HCT116 (cell line): ENCODE results near the gene VWF. TPM values are rescaled to one million over a fixed set of nuclear protein-coding genes. Genes with fewer than 3 reads are reported as not detected.

Experiments
- ATAC-seq: fragments of 200-7000 bp; cut with Tn5 transposase; 2 replicates; pipeline ENCODE4 v1.9.1; 2020; ENCODE audit warnings: mild to moderate bottlenecking, moderate library complexity
- BruUV-seq: library from RNA; stranded (reverse); fragments of 400-500 nt; replicated peaks from 2 replicates; lab custom pipeline; 2021; lab: Mats Ljungman, UMichigan
- CTCF ChIA-PET: fragments of 300-600 bp; sonication (Branson Sonifier 250); formaldehyde crosslinking; loops from one replicate; lab custom pipeline; 2021; ENCODE audit warnings: antibody characterized with exemption; lab: Charles Lee
- POLR2A ChIA-PET: fragments of 300-600, 350-600 bp; sonication (Branson Sonifier 250); formaldehyde crosslinking; loops from one replicate; lab custom pipeline; 2021; ENCODE audit warnings: antibody characterized with exemption; lab: Charles Lee
- RAD21 ChIA-PET, 2 experiments: fragments of 300-600 bp; sonication (Branson Sonifier 250); formaldehyde crosslinking; loops; one replicate each; lab custom pipeline; 2023; ENCODE audit warnings: low total read pairs in 2 of 2; ENCODE audit not compliant: uncharacterized antibody in 2 of 2, unreplicated experiment in 2 of 2, low non-redundant PET in 1 of 2; lab: Charles Lee
- DNase-seq: peaks from one replicate; pipeline ENCODE4 v3.0.0-alpha.2; 2010; ENCODE audit warnings: low read depth, low spot score
- H2AFZ ChIP-seq: fragments of 200-600 bp; shearing (Covaris generic), sonication (generic); 2 replicates; pipeline ENCODE4 v1.6.1; 2017; ENCODE audit warnings: low read depth, mixed run types, mixed read lengths, antibody characterized with exemption, low read length; ENCODE audit not compliant: poor library complexity, severe bottlenecking
- H3K27ac ChIP-seq: 2 replicates; pipeline ENCODE4 v1.5.1; 2012; ENCODE audit warnings: low read depth, low read length
- H3K27me3 ChIP-seq: fragments of 200-600 bp; sonication (generic); 2 replicates; pipeline ENCODE4 v1.6.1; 2016; ENCODE audit warnings: mixed run types, low read length, mixed read lengths; ENCODE audit not compliant: insufficient read depth
- H3K36me3 ChIP-seq, 2 experiments: fragments of 200-500 bp in 1 of 2; fragments of 200-600 bp in 1 of 2; sonication (Bioruptor generic) in 1 of 2; sonication (generic) in 1 of 2; 2 replicates each; pipeline versions ENCODE4 v1.5.1 to v1.6.1; 2014 to 2016; ENCODE audit warnings: low read length in 2 of 2, inconsistent platforms in 1 of 2, mixed read lengths in 1 of 2, mixed run types in 1 of 2; ENCODE audit not compliant: insufficient read depth in 2 of 2, control insufficient read depth in 1 of 2
- H3K4me1 ChIP-seq, 2 experiments: fragments of 200-600 bp in 1 of 2; sonication (generic) in 1 of 2; 2 replicates each; pipeline versions ENCODE4 v1.5.1 to v1.6.1; 2012 to 2017; ENCODE audit warnings: low read length in 2 of 2, inconsistent platforms in 1 of 2, mild to moderate bottlenecking in 1 of 2, mixed read lengths in 1 of 2, mixed run types in 1 of 2, moderate library complexity in 1 of 2; ENCODE audit not compliant: insufficient read depth in 2 of 2, control insufficient read depth in 1 of 2
- H3K4me2 ChIP-seq: fragments of 200-600 bp; sonication (generic); 2 replicates; pipeline ENCODE4 v1.6.1; 2017; ENCODE audit warnings: mixed run types, low read length, mixed read lengths
- H3K4me3 ChIP-seq, 2 experiments: fragments of 200-600 bp in 1 of 2; sonication (generic) in 1 of 2; replicated peaks in 1 of 2; 2 replicates each; pipeline ENCODE4 v1.5.1; 2011 to 2016; ENCODE audit warnings: low read length in 2 of 2, control low read depth in 1 of 2, low read depth in 1 of 2, mild to moderate bottlenecking in 1 of 2, mixed read lengths in 1 of 2, mixed run types in 1 of 2
- H3K79me2 ChIP-seq: fragments of 200-600 bp; sonication (generic); 2 replicates; pipeline ENCODE4 v1.6.1; 2017; ENCODE audit warnings: mild to moderate bottlenecking, mixed run types, low read length, moderate library complexity, mixed read lengths; ENCODE audit not compliant: insufficient read depth
- H3K9ac ChIP-seq: fragments of 200-600 bp; sonication (generic); 2 replicates; pipeline ENCODE4 v1.6.1; 2016; ENCODE audit warnings: low read length, mixed read lengths
- H3K9me2 ChIP-seq: fragments of 200-600 bp; sonication (generic), shearing (Covaris generic); 2 replicates; pipeline ENCODE4 v1.6.1; 2017; ENCODE audit warnings: mixed run types, mild to moderate bottlenecking, moderate library complexity; ENCODE audit not compliant: insufficient read depth
- H3K9me3 ChIP-seq, 2 experiments: fragments of 200-500 bp in 1 of 2; fragments of 200-600 bp in 1 of 2; sonication (Bioruptor generic) in 1 of 2; sonication (generic) in 1 of 2; 2 replicates each; pipeline ENCODE4 v1.6.1; 2014 to 2017; ENCODE audit warnings: low read length in 2 of 2, mixed read lengths in 2 of 2, inconsistent platforms in 1 of 2, low read depth in 1 of 2, mild to moderate bottlenecking in 1 of 2, mixed run types in 1 of 2, moderate library complexity in 1 of 2; ENCODE audit not compliant: control insufficient read depth in 1 of 2, insufficient read depth in 1 of 2
- H4K20me1 ChIP-seq: fragments of 200-600 bp; sonication (generic), shearing (Covaris generic); 2 replicates; pipeline ENCODE4 v1.6.1; 2017; ENCODE audit warnings: mixed run types, mild to moderate bottlenecking, moderate library complexity; ENCODE audit not compliant: insufficient read depth
- CBX3 ChIP-seq: IDR thresholded peaks from 2 replicates; pipeline ENCODE4 v1.6.1; 2012; ENCODE audit warnings: low read depth
- EGR1 ChIP-seq: IDR thresholded peaks from 2 replicates; pipeline ENCODE4 v1.6.1; 2012; ENCODE audit warnings: low read depth
- ELF1 ChIP-seq: IDR thresholded peaks from 2 replicates; pipeline ENCODE4 v1.6.1; 2012; ENCODE audit warnings: low read depth, borderline replicate concordance
- EZH2 ChIP-seq: fragments of 200-600 bp; sonication (generic); IDR thresholded peaks from 2 replicates; pipeline ENCODE4 v1.6.1; 2017; ENCODE audit warnings: antibody characterized with exemption, mixed run types
- JUND ChIP-seq: IDR thresholded peaks from 2 replicates; pipeline ENCODE4 v1.6.1; 2012
- POLR2A ChIP-seq: IDR thresholded peaks from 2 replicates; pipeline ENCODE4 v1.7.0; 2011; ENCODE audit warnings: borderline replicate concordance; ENCODE audit not compliant: insufficient read depth, insufficient read length; ENCODE audit errors: extremely low read depth
- POLR2AphosphoS5 ChIP-seq: IDR thresholded peaks from 2 replicates; pipeline ENCODE4 v1.6.1; 2011; ENCODE audit warnings: mild to moderate bottlenecking, low read depth, low read length, moderate library complexity
- RAD21 ChIP-seq: IDR thresholded peaks from 2 replicates; pipeline ENCODE4 v1.6.1; 2012; ENCODE audit warnings: low read depth, mild to moderate bottlenecking
- SIN3A ChIP-seq: IDR thresholded peaks from 2 replicates; pipeline ENCODE4 v1.6.1; 2012; ENCODE audit warnings: low read depth
- SP1 ChIP-seq: IDR thresholded peaks from 2 replicates; pipeline ENCODE4 v1.6.1; 2012; ENCODE audit warnings: low read depth
- TCF7L2 ChIP-seq: IDR thresholded peaks from 2 replicates; pipeline ENCODE4 v1.7.0; 2011; ENCODE audit warnings: borderline replicate concordance, inconsistent platforms; ENCODE audit not compliant: insufficient read depth, insufficient read length; ENCODE audit errors: extremely low read depth
- ZFX ChIP-seq: fragments of 450-650 bp; IDR thresholded peaks from 2 replicates; pipeline ENCODE4 v1.6.1; 2017
- ZNF274 ChIP-seq: fragments of 200-500 bp; sonication (Bioruptor generic); IDR thresholded peaks from 2 replicates; pipeline ENCODE4 v1.6.1; 2014; ENCODE audit warnings: mild to moderate bottlenecking, low read depth, low read length, inconsistent platforms
- intact Hi-C: fragments of 100-400 bp; cut with micrococcal nuclease; formaldehyde crosslinking; loops from 2 replicates; pipeline ENCODE4 v1.10.0; 2022
- total RNA-seq: library from RNA; stranded (reverse); gene quantifications from one replicate; pipeline ENCODE4 v1.2.1, GENCODE V29; 2021; ENCODE audit not compliant: unreplicated experiment
- TF ChIP-seq, protein P1 (sequence below): IDR thresholded peaks from 2 replicates; pipeline ENCODE4 v1.6.1; 2012
- TF ChIP-seq, protein P2 (sequence below), 3 experiments: fragments of 200-600 bp in 1 of 3; sonication (generic) in 1 of 3; IDR thresholded peaks in 2 of 3; conservative IDR thresholded peaks in 1 of 3; 2 replicates each; pipeline ENCODE4 v1.5.1; 2012 to 2017; ENCODE audit warnings: low read depth in 2 of 3, low read length in 2 of 3, antibody characterized with exemption in 1 of 3, borderline replicate concordance in 1 of 3, control low read depth in 1 of 3, mild to moderate bottlenecking in 1 of 3, mixed read lengths in 1 of 3, mixed run types in 1 of 3, moderate library complexity in 1 of 3; ENCODE audit not compliant: insufficient read depth in 1 of 3

The VWF gene
- total RNA-seq, 1 experiment from 2014 or later = 0.57 TPM

DNA sequence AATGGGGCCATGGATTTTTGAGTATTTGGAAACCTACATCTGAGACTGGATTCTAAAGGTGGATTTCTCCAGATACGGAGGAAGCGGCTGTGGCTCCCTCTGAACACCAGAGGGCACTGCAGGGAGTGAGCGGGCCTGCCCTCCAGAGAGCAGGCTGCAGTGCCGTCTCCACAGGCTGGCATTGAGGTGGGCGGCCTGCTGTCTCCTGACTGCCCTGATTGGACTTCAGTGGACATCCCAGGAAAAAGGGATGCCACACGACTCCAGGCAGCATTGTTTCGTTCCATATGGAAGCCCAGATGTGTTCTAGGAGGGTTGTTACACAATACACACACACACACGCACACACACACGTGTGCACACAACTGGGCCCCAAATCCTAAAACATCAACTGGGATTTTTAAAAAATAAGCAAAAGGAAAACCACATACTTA is 158.5 kb downstream of the VWF start:
- ChIA-PET POLR2A (no interaction called here), CTCF (interaction anchor here (0.7 to 2.0 kb wide), 5 partner anchors 8 to 74 kb away, joined by 3 to 7 read pairs (median 4); no protein-coding TSS in a partner anchor), RAD21 (no interaction called here)
- H4K20me1 ChIP-seq = no peaks in the 10 kb centered on the region
- H3K27ac ChIP-seq = no peak overlapping the region
- no peak overlapping the region for H3K9ac ChIP-seq
- no peak overlapping the region for H3K4me3 ChIP-seq
- H3K9me3 ChIP-seq = no peaks in the 10 kb centered on the region
- H3K4me1 ChIP-seq = no peaks in the 10 kb centered on the region; a peak in 1 of 4 replicates
- TF ChIP-seq SIN3A (no peak), ZNF274 (no peak), ZFX (no peak), EGR1 (no peak), TCF7L2 (no peak), RAD21 (peak; percentile 47), POLR2AphosphoS5 (no peak), SP1 (no peak), EZH2 (no peak), JUND (no peak), POLR2A (no peak), ELF1 (no peak), CBX3 (no peak)
- TF ChIP-seq, protein P1, sequence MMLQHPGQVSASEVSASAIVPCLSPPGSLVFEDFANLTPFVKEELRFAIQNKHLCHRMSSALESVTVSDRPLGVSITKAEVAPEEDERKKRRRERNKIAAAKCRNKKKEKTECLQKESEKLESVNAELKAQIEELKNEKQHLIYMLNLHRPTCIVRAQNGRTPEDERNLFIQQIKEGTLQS = no peak
- TF ChIP-seq, protein P2, sequence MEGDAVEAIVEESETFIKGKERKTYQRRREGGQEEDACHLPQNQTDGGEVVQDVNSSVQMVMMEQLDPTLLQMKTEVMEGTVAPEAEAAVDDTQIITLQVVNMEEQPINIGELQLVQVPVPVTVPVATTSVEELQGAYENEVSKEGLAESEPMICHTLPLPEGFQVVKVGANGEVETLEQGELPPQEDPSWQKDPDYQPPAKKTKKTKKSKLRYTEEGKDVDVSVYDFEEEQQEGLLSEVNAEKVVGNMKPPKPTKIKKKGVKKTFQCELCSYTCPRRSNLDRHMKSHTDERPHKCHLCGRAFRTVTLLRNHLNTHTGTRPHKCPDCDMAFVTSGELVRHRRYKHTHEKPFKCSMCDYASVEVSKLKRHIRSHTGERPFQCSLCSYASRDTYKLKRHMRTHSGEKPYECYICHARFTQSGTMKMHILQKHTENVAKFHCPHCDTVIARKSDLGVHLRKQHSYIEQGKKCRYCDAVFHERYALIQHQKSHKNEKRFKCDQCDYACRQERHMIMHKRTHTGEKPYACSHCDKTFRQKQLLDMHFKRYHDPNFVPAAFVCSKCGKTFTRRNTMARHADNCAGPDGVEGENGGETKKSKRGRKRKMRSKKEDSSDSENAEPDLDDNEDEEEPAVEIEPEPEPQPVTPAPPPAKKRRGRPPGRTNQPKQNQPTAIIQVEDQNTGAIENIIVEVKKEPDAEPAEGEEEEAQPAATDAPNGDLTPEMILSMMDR (IDR thresholded peaks at IDR 0.05 in 2 of 3, conservative IDR thresholded peaks at IDR 0.05 in 1 of 3; ENCODE audit: borderline replicate concordance in 1 of 3, insufficient read depth in 1 of 3, low read depth in 2 of 3, low read length in 2 of 3) = peak; percentile 58 to 90 (median 88); a peak in 5 of 6 replicates
- intact Hi-C loops = loop anchor here (1.0 kb wide), 1 partner anchor 72 kb away; no protein-coding TSS in a partner anchor
- H3K4me2 ChIP-seq = no peak overlapping the region
- ATAC-seq (peak; percentile 99), DNase-seq (peak; percentile 28)
- no peak overlapping the region for H2AFZ ChIP-seq
- H3K36me3 ChIP-seq = no peaks in the 10 kb centered on the region
- H3K79me2 ChIP-seq = no peaks in the 10 kb centered on the region
- no TSS peak for BruUV-seq
- H3K27me3 ChIP-seq = no peaks in the 10 kb centered on the region
- H3K9me2 ChIP-seq = no peaks in the 10 kb centered on the region
